GM04504 (cell line): ENCODE data around the gene CABP1.

ENCODE experiments used
- DNase-seq: peaks from one replicate; pipeline ENCODE4 v3.0.0-alpha.2; 2012; ENCODE audit warnings: low read depth

Gene CABP1

GRCh38 chr12:120631097-120631496, 9.3 kb upstream of the CABP1 start:
- DNase-seq: no peak

- DNase-seq: peak; percentile 14
Observed at GRCh38 chr12:120640861-120641833, 721 bp downstream of the CABP1 start.

GRCh38 chr12:120642121-120642520, 1.7 kb downstream of the CABP1 start:
- no peak for DNase-seq

- DNase-seq: no peak
Observed at GRCh38 chr12:120642826-120643225, 2.4 kb downstream of the CABP1 start.

GRCh38 chr12:120643574-120643973, 3.1 kb downstream of the CABP1 start:
- no peak for DNase-seq

GRCh38 chr12:120646044-120646443, 5.6 kb downstream of the CABP1 start:
- no peak for DNase-seq

- no peak for DNase-seq
Observed at GRCh38 chr12:120647375-120647755, 6.9 kb downstream of the CABP1 start.

GRCh38 chr12:120649442-120650232, 9.2 kb downstream of the CABP1 start:
- DNase-seq: no peak

- DNase-seq: no peak
Observed at GRCh38 chr12:120650233-120650690, 9.8 kb downstream of the CABP1 start.

- no peak for DNase-seq
Observed at GRCh38 chr12:120651821-120652220, 11.4 kb downstream of the CABP1 start.

GRCh38 chr12:120652656-120653435, 12.4 kb downstream of the CABP1 start:
- no peak for DNase-seq

- DNase-seq: no peak
Observed at GRCh38 chr12:120653611-120654010, 13.2 kb downstream of the CABP1 start.

- DNase-seq: no peak
Observed at GRCh38 chr12:120654656-120655055, 14.2 kb downstream of the CABP1 start.

GRCh38 chr12:120656008-120656407, 15.6 kb downstream of the CABP1 start:
- DNase-seq: no peak

GRCh38 chr12:120658286-120659150, 18.1 kb downstream of the CABP1 start:
- DNase-seq: no peak

- DNase-seq: no peak
Observed at GRCh38 chr12:120659151-120659525, 18.7 kb downstream of the CABP1 start.

GRCh38 chr12:120661432-120661831, 21.0 kb downstream of the CABP1 start:
- no peak for DNase-seq

GRCh38 chr12:120662879-120663278, 22.5 kb downstream of the CABP1 start:
- DNase-seq: no peak

- DNase-seq: no peak
Observed at GRCh38 chr12:120663741-120664140, 23.3 kb downstream of the CABP1 start.

- DNase-seq: no peak
Observed at GRCh38 chr12:120666571-120667390, 26.4 kb downstream of the CABP1 start.
